Testis (tissue), 3 donors: ENCODE results near the gene LRP1B. TPM values are rescaled to one million over a fixed set of nuclear protein-coding genes. Genes with fewer than 3 reads are reported as not detected.

Source experiments
- DNase-seq: peaks from one replicate; pipeline ENCODE4 v3.0.0-alpha.2; 2019
- H3K27ac ChIP-seq, 2 donors: fragments of 200-600 bp; sonication (generic); one replicate each; pipeline ENCODE4 v1.5.1; 2019
- H3K27me3 ChIP-seq: fragments of 200-600 bp; sonication (generic); one replicate; pipeline ENCODE4 v1.5.1; 2019
- H3K36me3 ChIP-seq: fragments of 200-600 bp; sonication (generic); one replicate; pipeline ENCODE4 v1.5.1; 2017; ENCODE audit warnings: low read depth; ENCODE audit errors: missing control alignments
- H3K4me1 ChIP-seq: fragments of 200-600 bp; sonication (generic); one replicate; pipeline ENCODE4 v1.5.1; 2019
- H3K4me3 ChIP-seq, 2 donors: fragments of 200-600 bp; sonication (generic); one replicate each; pipeline ENCODE4 v1.5.1; 2017 to 2019
- H3K9me3 ChIP-seq: fragments of 200-600 bp; sonication (generic); one replicate; pipeline ENCODE4 v1.5.1; 2017
- POLR2A ChIP-seq: fragments of 450-650 bp; IDR thresholded peaks from one replicate; pipeline ENCODE4 v1.6.1; 2017; ENCODE audit warnings: antibody characterized with exemption, mild to moderate bottlenecking, moderate library complexity
- WGBS, 2 donors: methylation state at CpG; one replicate each; pipeline ENCODE4 v1.1.5; 2018; 5-methylcytosine and 5-hydroxymethylcytosine counted together
- intact Hi-C: fragments of 100-400 bp; cut with DNase I; formaldehyde crosslinking; loops from one replicate; pipeline ENCODE4 v1.15.1; 2023; ENCODE audit warnings: low total_unique reads
- polyA plus RNA-seq: library from polyadenylated mRNA; stranded (reverse); fragments of 350-450 nt; fragmentation: Illumina TruSeq; extraction: RNeasy Lipid Tissue Mini Kit (QIAGEN cat#74804); gene quantifications from one replicate; pipeline ENCODE4 v1.2.3, GENCODE V29; 2014; ENCODE audit warnings: low read depth, low replicate concordance; ENCODE audit not compliant: insufficient read depth
- total RNA-seq, 2 donors: library from RNA; depleted of rRNA; stranded (reverse); fragments of >200 nt; gene quantifications; one replicate each; pipeline ENCODE4 v1.2.3, GENCODE V29; 2016
- TF ChIP-seq, protein P1 (sequence below), 3 experiments: fragments of 450-650 bp in 2 of 3; fragments of 200-600 bp in 1 of 3; sonication (generic) in 1 of 3; IDR thresholded peaks; one replicate each; pipeline ENCODE4 v1.5.1; 2016 to 2019; ENCODE audit warnings: antibody characterized with exemption in 3 of 3, mild to moderate bottlenecking in 2 of 3, moderate library complexity in 1 of 3

Gene LRP1B
- total and polyA plus RNA-seq, 3 donors from 2014 or later, result 0.79 to 1.9 (median 0.84) TPM

DNA sequence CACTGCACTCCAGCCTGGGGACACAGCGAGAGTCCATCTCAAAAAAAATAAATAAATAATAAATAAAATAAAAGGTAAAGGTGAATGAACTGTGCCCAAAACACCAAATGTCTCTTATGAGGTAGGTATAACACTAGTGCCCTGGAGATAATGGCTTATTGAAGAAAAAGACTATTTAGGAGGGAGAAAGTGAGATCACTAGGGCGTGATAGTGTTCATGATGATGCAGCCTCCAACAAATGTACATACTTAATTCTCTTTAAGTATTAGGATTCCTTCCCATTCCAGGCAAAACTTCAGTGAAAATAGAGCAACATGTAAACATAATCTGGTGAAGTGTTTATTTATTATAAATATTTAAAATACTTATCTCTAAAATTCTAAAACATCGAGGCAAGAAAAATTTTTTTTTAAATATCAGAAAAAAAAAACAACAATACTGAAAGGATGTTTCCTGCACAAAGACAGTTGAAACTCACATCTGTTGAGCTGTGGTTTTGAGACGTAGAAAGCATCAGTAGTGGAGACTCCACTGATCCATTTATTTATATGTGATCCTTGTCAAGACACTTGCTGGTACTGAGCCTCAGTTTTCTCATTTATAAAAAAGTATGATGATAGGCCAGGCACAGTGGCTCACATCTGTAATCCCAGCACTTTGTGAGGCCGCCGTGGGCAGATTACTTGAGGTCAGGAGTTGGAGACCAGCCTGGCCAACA, 183.3 kb downstream of the LRP1B start:
- no peak for TF ChIP-seq POLR2A
- TF ChIP-seq, protein P1, sequence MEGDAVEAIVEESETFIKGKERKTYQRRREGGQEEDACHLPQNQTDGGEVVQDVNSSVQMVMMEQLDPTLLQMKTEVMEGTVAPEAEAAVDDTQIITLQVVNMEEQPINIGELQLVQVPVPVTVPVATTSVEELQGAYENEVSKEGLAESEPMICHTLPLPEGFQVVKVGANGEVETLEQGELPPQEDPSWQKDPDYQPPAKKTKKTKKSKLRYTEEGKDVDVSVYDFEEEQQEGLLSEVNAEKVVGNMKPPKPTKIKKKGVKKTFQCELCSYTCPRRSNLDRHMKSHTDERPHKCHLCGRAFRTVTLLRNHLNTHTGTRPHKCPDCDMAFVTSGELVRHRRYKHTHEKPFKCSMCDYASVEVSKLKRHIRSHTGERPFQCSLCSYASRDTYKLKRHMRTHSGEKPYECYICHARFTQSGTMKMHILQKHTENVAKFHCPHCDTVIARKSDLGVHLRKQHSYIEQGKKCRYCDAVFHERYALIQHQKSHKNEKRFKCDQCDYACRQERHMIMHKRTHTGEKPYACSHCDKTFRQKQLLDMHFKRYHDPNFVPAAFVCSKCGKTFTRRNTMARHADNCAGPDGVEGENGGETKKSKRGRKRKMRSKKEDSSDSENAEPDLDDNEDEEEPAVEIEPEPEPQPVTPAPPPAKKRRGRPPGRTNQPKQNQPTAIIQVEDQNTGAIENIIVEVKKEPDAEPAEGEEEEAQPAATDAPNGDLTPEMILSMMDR (IDR thresholded peaks at IDR 0.05), result no peak
- H3K4me3 ChIP-seq, result no peak overlapping the region
- no peaks in the 10 kb centered on the region for H3K36me3 ChIP-seq
- DNase-seq, result no peak
- no peaks in the 10 kb centered on the region for H3K9me3 ChIP-seq
- 86 to 92% methylated on average over 5 to 6 of the region's 6 CpGs for WGBS, 2 donors
- H3K27me3 ChIP-seq, result no peaks in the 10 kb centered on the region
- intact Hi-C loops, result no loop called here
- no peaks in the 10 kb centered on the region for H3K4me1 ChIP-seq
- no peak overlapping the region for H3K27ac ChIP-seq

DNA sequence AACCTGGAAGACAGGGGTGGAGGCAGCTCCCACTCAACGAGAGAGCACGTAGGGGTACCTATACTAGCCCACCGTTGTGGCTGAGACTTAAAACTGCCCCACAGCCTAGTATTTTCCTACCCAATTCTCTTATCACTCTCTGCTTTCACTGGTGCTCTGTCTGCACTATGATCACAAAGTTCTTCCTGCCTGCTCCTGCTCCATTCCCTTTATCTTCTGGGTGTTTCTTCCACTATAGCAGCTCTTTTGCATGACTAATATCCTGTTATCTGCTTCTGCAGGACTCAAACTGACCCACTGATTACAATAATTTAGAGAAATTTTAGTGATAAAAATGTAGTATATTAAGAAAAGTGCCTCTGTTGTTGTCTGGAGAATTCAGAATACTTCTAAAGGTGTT, 184.8 kb downstream of the LRP1B start:
- Histone ChIP-seq H3K4me1 (no peaks in the 10 kb centered on the region), H3K9me3 (no peaks in the 10 kb centered on the region), H3K36me3 (no peaks in the 10 kb centered on the region), H3K27ac (no peak overlapping the region), H3K4me3 (no peak overlapping the region), H3K27me3 (no peaks in the 10 kb centered on the region)
- TF ChIP-seq POLR2A, result no peak
- TF ChIP-seq, protein P1 (IDR thresholded peaks at IDR 0.05), result no peak
- intact Hi-C loops, result no loop called here
- no peak for DNase-seq
- WGBS, 2 donors, result 59 to 79% methylated on average over 3 of the region's 3 CpGs

DNA sequence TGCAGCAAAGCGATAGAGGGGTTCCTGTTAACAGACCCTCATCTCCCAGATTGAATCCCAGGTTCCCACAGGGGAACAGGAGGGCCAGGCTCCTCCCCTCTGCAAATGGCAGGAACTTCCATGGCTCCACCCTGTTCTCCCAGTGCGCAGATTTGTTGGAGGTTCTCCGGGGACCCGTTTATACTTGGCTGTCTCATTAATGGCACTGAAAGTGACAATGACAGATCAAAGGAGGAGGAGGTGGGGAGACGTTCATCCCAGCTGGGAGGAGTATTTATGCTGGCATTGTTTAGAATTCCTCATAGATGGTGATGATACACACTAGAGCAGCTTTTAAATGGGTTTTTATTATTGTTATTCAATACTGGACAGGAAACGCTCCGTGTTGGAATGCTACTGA, 186.9 kb downstream of the LRP1B start:
- Histone ChIP-seq H3K36me3 (no peaks in the 10 kb centered on the region), H3K27me3 (no peaks in the 10 kb centered on the region), H3K4me3 (no peak overlapping the region), H3K27ac (no peak overlapping the region), H3K9me3 (no peaks in the 10 kb centered on the region), H3K4me1 (no peaks in the 10 kb centered on the region)
- intact Hi-C loops, result no loop called here
- no peak for DNase-seq
- no peak for TF ChIP-seq POLR2A
- TF ChIP-seq, protein P1 (IDR thresholded peaks at IDR 0.05), result no peak
- 58 to 65% methylated on average over 7 of the region's 7 CpGs for WGBS, 2 donors

DNA sequence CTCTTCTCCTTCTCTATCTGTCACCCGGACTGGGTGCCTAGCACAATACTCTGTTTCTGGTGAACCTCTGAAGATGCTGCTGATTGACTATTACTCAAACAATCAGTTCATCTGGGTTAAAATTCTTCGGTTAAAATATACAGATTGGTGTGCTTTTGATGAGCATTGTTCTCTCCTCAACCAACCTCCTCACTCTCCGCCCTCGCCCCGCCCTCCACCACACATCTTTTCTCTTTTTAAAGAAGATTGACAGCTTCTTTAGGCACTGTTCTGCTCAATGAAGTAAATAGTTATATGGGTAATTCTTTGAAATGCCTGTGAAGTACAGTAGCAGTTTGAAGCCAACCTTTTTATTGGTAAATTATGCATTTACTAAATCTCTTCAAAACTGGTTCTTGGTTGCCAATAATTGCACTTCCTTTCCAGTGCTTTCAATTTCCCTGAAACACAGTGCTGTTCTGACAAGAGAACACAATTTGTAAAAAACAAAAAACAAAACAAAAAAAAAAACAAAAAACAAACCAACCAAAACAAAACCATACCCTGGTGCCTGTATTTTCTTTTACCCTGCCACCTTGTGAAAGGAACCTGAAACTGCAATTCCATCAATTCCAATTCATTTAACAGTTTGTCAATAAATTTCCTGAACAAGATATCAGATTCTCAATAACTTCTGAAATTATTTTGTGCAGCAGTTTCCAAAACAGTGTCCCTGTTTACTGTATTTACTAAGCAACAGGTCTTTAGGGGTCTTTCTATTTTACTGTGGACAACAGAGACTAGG, 188.6 kb downstream of the LRP1B start:
- no peak overlapping the region for H3K27ac ChIP-seq
- no peak for DNase-seq
- H3K36me3 ChIP-seq, result no peaks in the 10 kb centered on the region
- H3K9me3 ChIP-seq, result no peaks in the 10 kb centered on the region
- intact Hi-C loops, result no loop called here
- H3K4me3 ChIP-seq, result no peak overlapping the region
- no peaks in the 10 kb centered on the region for H3K4me1 ChIP-seq
- no peaks in the 10 kb centered on the region for H3K27me3 ChIP-seq
- 72 to 74% methylated on average over 5 of the region's 5 CpGs for WGBS, 2 donors
- TF ChIP-seq POLR2A, result no peak
- TF ChIP-seq, protein P1 (IDR thresholded peaks at IDR 0.05), result no peak
